ENCODE measurements around the gene AKNA. TPM values are rescaled to one million over a fixed set of nuclear protein-coding genes. Genes with fewer than 3 reads are reported as not detected.

Gene AKNA
- total RNA-seq, 4 donors from 2014 or later = 6.4 to 13.2 (median 8.0) TPM

GRCh38 chr9:114350636-114351401 is 37.0 kb downstream of the AKNA start:
- intact Hi-C loops (cut with DNase I; ENCODE audit: low total_unique reads) = no loop called here
- WGBS, 2 donors = 88 to 93% methylated on average over 16 of the region's 16 CpGs
- DNase-seq (ENCODE audit: low spot score in 2 of 2) = peak in 1 of 2 donors; percentile 67
- TF ChIP-seq, protein P1, sequence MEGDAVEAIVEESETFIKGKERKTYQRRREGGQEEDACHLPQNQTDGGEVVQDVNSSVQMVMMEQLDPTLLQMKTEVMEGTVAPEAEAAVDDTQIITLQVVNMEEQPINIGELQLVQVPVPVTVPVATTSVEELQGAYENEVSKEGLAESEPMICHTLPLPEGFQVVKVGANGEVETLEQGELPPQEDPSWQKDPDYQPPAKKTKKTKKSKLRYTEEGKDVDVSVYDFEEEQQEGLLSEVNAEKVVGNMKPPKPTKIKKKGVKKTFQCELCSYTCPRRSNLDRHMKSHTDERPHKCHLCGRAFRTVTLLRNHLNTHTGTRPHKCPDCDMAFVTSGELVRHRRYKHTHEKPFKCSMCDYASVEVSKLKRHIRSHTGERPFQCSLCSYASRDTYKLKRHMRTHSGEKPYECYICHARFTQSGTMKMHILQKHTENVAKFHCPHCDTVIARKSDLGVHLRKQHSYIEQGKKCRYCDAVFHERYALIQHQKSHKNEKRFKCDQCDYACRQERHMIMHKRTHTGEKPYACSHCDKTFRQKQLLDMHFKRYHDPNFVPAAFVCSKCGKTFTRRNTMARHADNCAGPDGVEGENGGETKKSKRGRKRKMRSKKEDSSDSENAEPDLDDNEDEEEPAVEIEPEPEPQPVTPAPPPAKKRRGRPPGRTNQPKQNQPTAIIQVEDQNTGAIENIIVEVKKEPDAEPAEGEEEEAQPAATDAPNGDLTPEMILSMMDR (IDR thresholded peaks at IDR 0.05) = no peak
- no peak for TF ChIP-seq POLR2A (IDR thresholded peaks at IDR 0.05)
- H3K4me3 ChIP-seq (ENCODE audit: low read depth, poor library complexity, severe bottlenecking) = no peak overlapping the region

GRCh38 chr9:114349713-114350480 is 37.9 kb downstream of the AKNA start:
- intact Hi-C loops (cut with DNase I; ENCODE audit: low total_unique reads) = no loop called here
- no peak overlapping the region for H3K4me3 ChIP-seq (ENCODE audit: low read depth, poor library complexity, severe bottlenecking)
- 85 to 86% methylated on average over 10 of the region's 10 CpGs for WGBS, 2 donors
- no peak for DNase-seq (ENCODE audit: low spot score in 2 of 2)
- TF ChIP-seq POLR2A (IDR thresholded peaks at IDR 0.05) = no peak
- TF ChIP-seq, protein P1 (IDR thresholded peaks at IDR 0.05) = no peak

- no peak for TF ChIP-seq POLR2A (IDR thresholded peaks at IDR 0.05)
- TF ChIP-seq, protein P1 (IDR thresholded peaks at IDR 0.05) = no peak
- no peak overlapping the region for H3K4me3 ChIP-seq (ENCODE audit: low read depth, poor library complexity, severe bottlenecking)
- intact Hi-C loops (cut with DNase I; ENCODE audit: low total_unique reads) = no loop called here
- DNase-seq (ENCODE audit: low spot score in 2 of 2) = peak; percentile 66 to 91
- 33 to 41% methylated on average over 8 to 9 of the region's 9 CpGs for WGBS, 2 donors
Observed at GRCh38 chr9:114348906-114349482, 38.8 kb downstream of the AKNA start.

GRCh38 chr9:114348261-114348905 is 39.4 kb downstream of the AKNA start:
- intact Hi-C loops (cut with DNase I; ENCODE audit: low total_unique reads) = no loop called here
- no peak for TF ChIP-seq POLR2A (IDR thresholded peaks at IDR 0.05)
- TF ChIP-seq, protein P1 (IDR thresholded peaks at IDR 0.05) = no peak
- DNase-seq (ENCODE audit: low spot score in 2 of 2) = no peak
- 84 to 86% methylated on average over 11 to 12 of the region's 12 CpGs for WGBS, 2 donors
- H3K4me3 ChIP-seq (ENCODE audit: low read depth, poor library complexity, severe bottlenecking) = no peak overlapping the region

GRCh38 chr9:114347675-114348074 is 40.1 kb downstream of the AKNA start:
- TF ChIP-seq, protein P1 (IDR thresholded peaks at IDR 0.05) = no peak
- TF ChIP-seq POLR2A (IDR thresholded peaks at IDR 0.05) = no peak
- intact Hi-C loops (cut with DNase I; ENCODE audit: low total_unique reads) = no loop called here
- H3K4me3 ChIP-seq (ENCODE audit: low read depth, poor library complexity, severe bottlenecking) = no peak overlapping the region
- WGBS, 2 donors = 90 to 95% methylated on average over 15 of the region's 15 CpGs
- DNase-seq (ENCODE audit: low spot score in 2 of 2) = no peak
